Tibial nerve (tissue), 3 donors: ENCODE results near the gene BCL2A1.

Experiments
- CTCF ChIP-seq, 5 experiments: fragments of 200-600 bp in 3 of 5; fragments of 450-650 bp in 2 of 5; sonication (generic) in 3 of 5; IDR thresholded peaks; one replicate each; pipeline ENCODE4 v1.5.1; 2016 to 2019; ENCODE audit warnings: antibody characterized with exemption in 5 of 5, mild to moderate bottlenecking in 3 of 5, moderate library complexity in 2 of 5
- POLR2A ChIP-seq, 2 donors: fragments of 450-650 bp; IDR thresholded peaks; one replicate each; pipeline ENCODE4 v1.6.1; 2017; ENCODE audit warnings: antibody characterized with exemption in 2 of 2, mild to moderate bottlenecking in 2 of 2, moderate library complexity in 2 of 2

- TF ChIP-seq CTCF (IDR thresholded peaks at IDR 0.05) (no peak), POLR2A (IDR thresholded peaks at IDR 0.05) (no peak)
These were observed 20.0 kb upstream of the BCL2A1 start for GRCh38 chr15:79990997-79991334.
